Trophoblast cell (in vitro differentiated cells and primary cell): ENCODE measurements around the gene PDF.
"Not testable (repeated sequence)": the region's sequence is repeated elsewhere in the genome, so short reads cannot be mapped to it uniquely, and the experiment has no call there.

Source experiments
- DNase-seq, 2 donors: peaks; one replicate each; pipeline ENCODE4 v3.0.0-alpha.2; 2016
- H2AFZ ChIP-seq: 2 replicates; pipeline ENCODE4 v1.6.1; 2013; ENCODE audit warnings: low read length, moderate library complexity, mild to moderate bottlenecking; ENCODE audit not compliant: insufficient read depth, poor library complexity
- H2AK5ac ChIP-seq: 2 replicates; pipeline ENCODE4 v1.6.1; 2013; ENCODE audit warnings: mild to moderate bottlenecking, low read length
- H2BK120ac ChIP-seq: 2 replicates; pipeline ENCODE4 v1.6.1; 2013; ENCODE audit warnings: low read length, mild to moderate bottlenecking, moderate library complexity; ENCODE audit not compliant: insufficient read depth, poor library complexity
- H2BK12ac ChIP-seq: 2 replicates; pipeline ENCODE4 v1.6.1; 2013; ENCODE audit warnings: mild to moderate bottlenecking, low read length, moderate library complexity
- H2BK5ac ChIP-seq: 2 replicates; pipeline ENCODE4 v1.6.1; 2013; ENCODE audit warnings: low read length, low read depth, moderate library complexity, mild to moderate bottlenecking; ENCODE audit not compliant: poor library complexity
- H3K14ac ChIP-seq: 2 replicates; pipeline ENCODE4 v1.6.1; 2013; ENCODE audit warnings: mild to moderate bottlenecking, low read length
- H3K18ac ChIP-seq: 2 replicates; pipeline ENCODE4 v1.6.1; 2013; ENCODE audit warnings: mild to moderate bottlenecking, low read length
- H3K23ac ChIP-seq: 2 replicates; pipeline ENCODE4 v1.6.1; 2013; ENCODE audit warnings: low read length
- H3K27ac ChIP-seq: 2 replicates; pipeline ENCODE4 v1.5.1; 2013; ENCODE audit warnings: low read depth, mild to moderate bottlenecking, inconsistent platforms, low read length, moderate library complexity
- H3K27me3 ChIP-seq: 2 replicates; pipeline ENCODE4 v1.6.1; 2013; ENCODE audit warnings: inconsistent platforms, mild to moderate bottlenecking, low read length, moderate library complexity; ENCODE audit not compliant: insufficient read depth
- H3K36me3 ChIP-seq, 2 experiments: 1 replicate in 1 of 2; 2 replicates in 1 of 2; pipeline ENCODE4 v1.6.1; 2013; ENCODE audit warnings: low read length in 2 of 2, mild to moderate bottlenecking in 2 of 2, moderate library complexity in 1 of 2; ENCODE audit not compliant: insufficient read depth in 2 of 2, control insufficient read depth in 1 of 2
- H3K4ac ChIP-seq: 2 replicates; pipeline ENCODE4 v1.6.1; 2013; ENCODE audit warnings: low read depth, mild to moderate bottlenecking, low read length, moderate library complexity
- H3K4me1 ChIP-seq, 2 experiments: 1 replicate in 1 of 2; 2 replicates in 1 of 2; pipeline ENCODE4 v1.6.1; 2013; ENCODE audit warnings: low read length in 2 of 2, mild to moderate bottlenecking in 2 of 2, moderate library complexity in 1 of 2; ENCODE audit not compliant: insufficient read depth in 2 of 2, control insufficient read depth in 1 of 2
- H3K4me2 ChIP-seq: 2 replicates; pipeline ENCODE4 v1.6.1; 2013; ENCODE audit warnings: inconsistent platforms, mild to moderate bottlenecking, low read length, moderate library complexity
- H3K4me3 ChIP-seq: 2 replicates; pipeline ENCODE4 v1.5.1; 2013; ENCODE audit warnings: mild to moderate bottlenecking, low read depth, low read length, inconsistent platforms
- H3K79me1 ChIP-seq: one replicate; pipeline ENCODE4 v1.6.1; 2013; ENCODE audit warnings: low read length
- H3K79me2 ChIP-seq: 2 replicates; pipeline ENCODE4 v1.6.1; 2013; ENCODE audit warnings: low read length, mild to moderate bottlenecking; ENCODE audit not compliant: control insufficient read depth, insufficient read depth, poor library complexity
- H3K9ac ChIP-seq: 2 replicates; pipeline ENCODE4 v1.6.1; 2013; ENCODE audit warnings: mild to moderate bottlenecking, low read length
- H3K9me3 ChIP-seq: 2 replicates; pipeline ENCODE4 v1.6.1; 2013; ENCODE audit warnings: low read depth, mild to moderate bottlenecking, control low read depth, inconsistent platforms, low read length; ENCODE audit not compliant: insufficient read depth
- H4K12ac ChIP-seq: 2 replicates; pipeline ENCODE4 v1.6.1; 2013; ENCODE audit warnings: low read depth, mild to moderate bottlenecking, low read length, moderate library complexity
- H4K8ac ChIP-seq: 2 replicates; pipeline ENCODE4 v1.6.1; 2013; ENCODE audit warnings: low read depth, mild to moderate bottlenecking, low read length, moderate library complexity
- H4K91ac ChIP-seq: one replicate; pipeline ENCODE4 v1.6.1; 2013; ENCODE audit warnings: low read depth, mild to moderate bottlenecking, low read length, moderate library complexity
- WGBS: extraction: QIAGEN DNeasy Blood & Tissue Kit; methylation state at CpG from one replicate; pipeline ENCODE4 v1.1.7; 2013; ENCODE audit warnings: missing lambda C conversion rate; ENCODE audit not compliant: insufficient read length, insufficient coverage; ENCODE audit errors: extremely low coverage; 5-methylcytosine and 5-hydroxymethylcytosine counted together

PDF gene

GRCh38 chr16:69360070-69360469 lies 29.7 kb upstream of the PDF start:
- not testable (repeated sequence) for H2BK5ac ChIP-seq, H3K4me1 ChIP-seq, H2BK120ac ChIP-seq, H3K9me3 ChIP-seq, H2BK12ac ChIP-seq, H3K4me2 ChIP-seq, H3K27me3 ChIP-seq, H3K14ac ChIP-seq, H3K23ac ChIP-seq, H2AFZ ChIP-seq, H4K8ac ChIP-seq, H3K27ac ChIP-seq, H3K9ac ChIP-seq, H3K4me3 ChIP-seq, H3K79me2 ChIP-seq, H3K79me1 ChIP-seq, H3K4ac ChIP-seq, H2AK5ac ChIP-seq, DNase-seq, H4K12ac ChIP-seq, H3K18ac ChIP-seq, H4K91ac ChIP-seq
- WGBS, result no CpG with 5 or more reads among the region's 9 CpGs
- H3K36me3 ChIP-seq, result peaks cover 6 to 18% of the 10 kb centered on the region in 2 experiments

- peak within 1 kb of the TSS; percentile 68 for H3K9ac ChIP-seq
- peaks cover 6 to 12% of the 10 kb centered on the region in 2 experiments for H3K36me3 ChIP-seq
- no peaks in the 10 kb centered on the region for H3K9me3 ChIP-seq
- no CpG with 5 or more reads among the region's 12 CpGs for WGBS
- no peak within 1 kb of the TSS for H2BK120ac ChIP-seq
- no peaks in the 10 kb centered on the region for H3K27me3 ChIP-seq
- H3K79me1 ChIP-seq, result no peaks in the 10 kb centered on the region
- no peak within 1 kb of the TSS for H3K18ac ChIP-seq
- H3K23ac ChIP-seq, result no peak within 1 kb of the TSS
- H3K4ac ChIP-seq, result no peak within 1 kb of the TSS
- H3K4me3 ChIP-seq, result no peak within 1 kb of the TSS
- H2BK12ac ChIP-seq, result no peak within 1 kb of the TSS
- H3K4me1 ChIP-seq, result no peaks in the 10 kb centered on the region
- H4K8ac ChIP-seq, result no peak within 1 kb of the TSS
- H2AK5ac ChIP-seq, result no peak within 1 kb of the TSS
- H3K79me2 ChIP-seq, result no peaks in the 10 kb centered on the region
- no peak within 1 kb of the TSS for H3K4me2 ChIP-seq
- H2AFZ ChIP-seq, result no peak within 1 kb of the TSS
- no peak within 1 kb of the TSS for H3K27ac ChIP-seq
- H4K12ac ChIP-seq, result no peak within 1 kb of the TSS
- H2BK5ac ChIP-seq, result no peak within 1 kb of the TSS
- DNase-seq, result no peak
- H3K14ac ChIP-seq, result no peak within 1 kb of the TSS
- no peak within 1 kb of the TSS for H4K91ac ChIP-seq
Measured at GRCh38 chr16:69351309-69352027, 21.1 kb upstream of the PDF start, which contains the start of gene TMED6. TMED6 (minus strand) TSS chr16:69351786; CDS start chr16:69351753, 33 bp downstream.

- H3K18ac ChIP-seq, result no peak overlapping the region
- no peak overlapping the region for H4K12ac ChIP-seq
- H3K4me1 ChIP-seq, result no peaks in the 10 kb centered on the region
- H3K9me3 ChIP-seq, result no peaks in the 10 kb centered on the region
- no peak for DNase-seq
- H3K27ac ChIP-seq, result no peak overlapping the region
- H3K79me2 ChIP-seq, result no peaks in the 10 kb centered on the region
- H3K4me3 ChIP-seq, result no peak overlapping the region
- H2AK5ac ChIP-seq, result no peak overlapping the region
- H3K4me2 ChIP-seq, result no peak overlapping the region
- H4K91ac ChIP-seq, result no peak overlapping the region
- H2BK5ac ChIP-seq, result no peak overlapping the region
- WGBS, result no CpG with 5 or more reads among the region's 6 CpGs
- no peak overlapping the region for H4K8ac ChIP-seq
- no peak overlapping the region for H3K9ac ChIP-seq
- no peak overlapping the region for H3K14ac ChIP-seq
- peaks cover 6 to 9% of the 10 kb centered on the region in 2 experiments for H3K36me3 ChIP-seq
- H2AFZ ChIP-seq, result no peak overlapping the region
- no peaks in the 10 kb centered on the region for H3K27me3 ChIP-seq
- H2BK120ac ChIP-seq, result no peak overlapping the region
- H3K23ac ChIP-seq, result no peak overlapping the region
- no peaks in the 10 kb centered on the region for H3K79me1 ChIP-seq
- H3K4ac ChIP-seq, result no peak overlapping the region
- H2BK12ac ChIP-seq, result no peak overlapping the region
Measured at GRCh38 chr16:69350536-69351133, 20.2 kb upstream of the PDF start.

- Histone ChIP-seq H3K18ac (no peak overlapping the region), H3K4me3 (no peak overlapping the region), H3K9ac (no peak overlapping the region), H3K36me3 (peaks cover 3 to 9% of the 10 kb centered on the region in 2 experiments), H3K4me1 (no peaks in the 10 kb centered on the region), H2AK5ac (no peak overlapping the region), H3K4me2 (no peak overlapping the region), H4K12ac (no peak overlapping the region), H4K8ac (no peak overlapping the region), H3K27me3 (no peaks in the 10 kb centered on the region), H3K79me1 (no peaks in the 10 kb centered on the region), H2AFZ (no peak overlapping the region), H2BK12ac (no peak overlapping the region), H3K79me2 (no peaks in the 10 kb centered on the region), H3K14ac (no peak overlapping the region), H3K23ac (no peak overlapping the region), H3K4ac (no peak overlapping the region), H3K9me3 (no peaks in the 10 kb centered on the region), H4K91ac (no peak overlapping the region), H3K27ac (no peak overlapping the region), H2BK120ac (no peak overlapping the region), H2BK5ac (no peak overlapping the region)
- no CpG with 5 or more reads among the region's 10 CpGs for WGBS
- no peak for DNase-seq
Measured at GRCh38 chr16:69349536-69349935, 19.1 kb upstream of the PDF start.
